Nephron progenitor cell (in vitro differentiated cells): Measurements from ENCODE around the gene OXCT1.
"Not testable (repeated sequence)": the region's sequence is repeated elsewhere in the genome, so short reads cannot be mapped to it uniquely, and the experiment has no call there.

Experiments
- DNase-seq: peaks from one replicate; pipeline ENCODE4 v3.0.0; 2021
- H3K27ac Mint-ChIP-seq: 2 replicates; pipeline ENCODE4 v1.8.0; 2021; ENCODE audit warnings: mild to moderate bottlenecking, moderate library complexity, mixed read lengths
- H3K27me3 Mint-ChIP-seq: 2 replicates; pipeline ENCODE4 v1.8.0; 2021; ENCODE audit warnings: mild to moderate bottlenecking, low read depth, mixed read lengths; ENCODE audit not compliant: poor library complexity
- H3K36me3 Mint-ChIP-seq: 2 replicates; pipeline ENCODE4 v1.8.0; 2021; ENCODE audit warnings: low read depth, mixed read lengths
- H3K4me1 Mint-ChIP-seq: 2 replicates; pipeline ENCODE4 v1.8.0; 2021; ENCODE audit warnings: mixed read lengths
- H3K4me3 Mint-ChIP-seq: 2 replicates; pipeline ENCODE4 v1.8.0; 2021; ENCODE audit warnings: mild to moderate bottlenecking, moderate library complexity, mixed read lengths
- H3K9me3 Mint-ChIP-seq: 2 replicates; pipeline ENCODE4 v1.8.0; 2021; ENCODE audit warnings: mild to moderate bottlenecking, moderate library complexity, mixed read lengths
- CTCF ChIP-seq: fragments of 200-600 bp; sonication (generic); IDR thresholded peaks from 2 replicates; pipeline ENCODE4 v1.5.0; 2021; ENCODE audit warnings: antibody characterized with exemption

Gene OXCT1

DNA sequence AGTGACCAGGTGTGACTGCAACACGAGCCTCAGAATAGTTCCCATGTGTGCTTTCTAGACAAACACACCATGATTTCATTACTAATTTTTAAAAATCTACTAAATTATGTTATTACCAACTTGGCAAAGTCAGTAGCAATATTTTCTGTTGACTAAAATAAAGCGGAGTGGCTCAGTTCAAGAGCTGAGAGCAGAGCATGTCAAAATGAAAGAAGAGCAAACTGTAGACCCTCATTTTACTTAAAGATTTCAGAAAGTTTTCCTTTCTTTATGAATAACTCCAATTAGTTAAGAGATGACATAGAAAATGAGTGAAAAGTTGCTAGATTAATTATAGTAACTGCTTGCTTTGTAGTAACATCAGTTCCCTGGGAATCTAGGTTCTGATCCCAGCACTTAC, 17.9 kb downstream of the OXCT1 start:
- no peak for TF ChIP-seq CTCF
- H3K27me3 Mint-ChIP-seq: no peaks in the 10 kb centered on the region
- no peaks in the 10 kb centered on the region for H3K4me1 Mint-ChIP-seq
- H3K4me3 Mint-ChIP-seq: no peak overlapping the region
- peaks cover 48% of the 10 kb centered on the region for H3K36me3 Mint-ChIP-seq
- no peak for DNase-seq
- peaks cover 13% of the 10 kb centered on the region for H3K9me3 Mint-ChIP-seq
- H3K27ac Mint-ChIP-seq: no peak overlapping the region

DNA sequence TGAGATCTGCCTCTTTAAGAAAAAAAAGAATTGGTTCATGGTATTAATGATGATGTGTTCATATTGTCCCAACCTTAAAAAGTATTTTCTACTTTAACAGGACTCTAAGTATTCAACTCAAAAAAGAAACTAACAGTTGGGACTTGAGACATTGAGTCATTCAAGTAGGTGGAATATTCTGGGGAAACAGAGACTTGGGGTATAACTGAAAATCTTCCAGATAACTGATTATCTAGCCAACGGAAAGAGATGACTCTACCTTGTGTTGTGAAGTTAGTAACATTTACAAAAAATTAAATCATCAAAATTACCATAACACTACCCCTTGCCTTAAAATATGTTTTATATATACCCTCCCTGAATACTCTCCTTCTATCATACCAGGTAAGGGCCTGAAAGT, 19.1 kb downstream of the OXCT1 start:
- H3K4me1 Mint-ChIP-seq: no peaks in the 10 kb centered on the region
- H3K9me3 Mint-ChIP-seq: peaks cover 17% of the 10 kb centered on the region
- H3K4me3 Mint-ChIP-seq: no peak overlapping the region
- H3K36me3 Mint-ChIP-seq: peaks cover 53% of the 10 kb centered on the region
- no peak overlapping the region for H3K27ac Mint-ChIP-seq
- no peak for TF ChIP-seq CTCF
- H3K27me3 Mint-ChIP-seq: no peaks in the 10 kb centered on the region
- DNase-seq: no peak

DNA sequence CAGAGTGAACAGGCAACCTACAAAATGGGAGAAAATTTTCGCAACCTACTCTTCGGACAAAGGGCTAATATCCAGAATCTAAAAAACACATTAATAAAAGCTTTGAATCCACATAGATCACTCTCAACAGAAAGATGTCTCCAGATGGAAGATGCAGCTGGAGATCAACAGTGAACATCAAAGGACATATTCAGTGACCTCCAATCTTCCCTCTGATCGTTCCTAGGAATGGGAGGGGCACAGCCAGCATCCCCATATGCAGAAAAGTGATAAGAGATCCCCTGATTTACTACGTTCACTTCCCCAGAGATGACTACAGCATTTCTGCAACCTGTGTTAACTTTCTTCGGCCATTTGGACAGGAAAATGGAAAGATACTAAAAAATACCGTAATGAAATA, 21.2 kb downstream of the OXCT1 start:
- peaks cover 17% of the 10 kb centered on the region for H3K9me3 Mint-ChIP-seq
- TF ChIP-seq CTCF: no peak
- no peak overlapping the region for H3K27ac Mint-ChIP-seq
- no peak for DNase-seq
- no peaks in the 10 kb centered on the region for H3K27me3 Mint-ChIP-seq
- H3K36me3 Mint-ChIP-seq: peaks cover 53% of the 10 kb centered on the region
- H3K4me1 Mint-ChIP-seq: no peaks in the 10 kb centered on the region
- no peak overlapping the region for H3K4me3 Mint-ChIP-seq

DNA sequence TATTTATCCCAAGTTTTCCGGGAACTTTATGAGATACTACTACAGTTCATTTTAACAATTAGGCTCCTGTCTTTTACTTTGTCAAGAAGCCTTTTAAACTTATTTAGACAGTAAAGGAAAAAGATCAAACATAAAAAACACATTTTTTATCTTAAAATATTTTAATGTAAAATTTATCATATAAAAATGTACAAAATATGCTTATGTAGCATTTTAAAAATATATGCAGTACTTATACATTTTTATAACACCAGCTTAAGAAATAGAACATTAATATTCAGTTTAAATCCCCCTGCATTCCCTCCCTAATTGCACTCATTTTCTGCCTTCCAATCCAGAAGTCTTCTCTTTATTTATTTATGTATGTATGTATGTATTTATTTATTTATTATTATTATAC, 24.5 kb downstream of the OXCT1 start:
- not testable (repeated sequence) for H3K27me3 Mint-ChIP-seq, DNase-seq, H3K4me1 Mint-ChIP-seq, H3K27ac Mint-ChIP-seq, H3K4me3 Mint-ChIP-seq
- peaks cover 29% of the 10 kb centered on the region for H3K36me3 Mint-ChIP-seq
- H3K9me3 Mint-ChIP-seq: peaks cover 17% of the 10 kb centered on the region

DNA sequence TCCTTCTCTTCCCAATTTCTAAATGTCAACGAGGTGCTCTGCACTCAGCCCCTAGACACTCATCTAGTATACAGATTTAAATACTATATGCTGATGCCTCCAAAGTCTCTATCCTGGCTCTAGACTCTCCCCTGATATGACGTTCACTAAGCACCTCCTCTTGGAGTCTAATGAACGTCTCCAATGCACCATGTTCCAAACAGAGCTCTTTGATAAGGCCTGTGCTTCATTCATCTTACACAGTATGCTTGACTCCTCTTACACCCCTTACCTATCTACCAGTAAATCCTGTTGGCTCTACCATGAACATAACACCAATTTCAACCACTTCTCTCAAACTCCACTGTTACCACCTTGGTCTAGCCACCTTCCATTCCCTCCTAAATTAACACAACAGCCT, 25.7 kb downstream of the OXCT1 start:
- TF ChIP-seq CTCF: no peak
- no peak overlapping the region for H3K4me3 Mint-ChIP-seq
- no peak overlapping the region for H3K27ac Mint-ChIP-seq
- peaks cover 18% of the 10 kb centered on the region for H3K36me3 Mint-ChIP-seq
- H3K27me3 Mint-ChIP-seq: no peaks in the 10 kb centered on the region
- no peaks in the 10 kb centered on the region for H3K4me1 Mint-ChIP-seq
- peaks cover 12% of the 10 kb centered on the region for H3K9me3 Mint-ChIP-seq
- DNase-seq: no peak

DNA sequence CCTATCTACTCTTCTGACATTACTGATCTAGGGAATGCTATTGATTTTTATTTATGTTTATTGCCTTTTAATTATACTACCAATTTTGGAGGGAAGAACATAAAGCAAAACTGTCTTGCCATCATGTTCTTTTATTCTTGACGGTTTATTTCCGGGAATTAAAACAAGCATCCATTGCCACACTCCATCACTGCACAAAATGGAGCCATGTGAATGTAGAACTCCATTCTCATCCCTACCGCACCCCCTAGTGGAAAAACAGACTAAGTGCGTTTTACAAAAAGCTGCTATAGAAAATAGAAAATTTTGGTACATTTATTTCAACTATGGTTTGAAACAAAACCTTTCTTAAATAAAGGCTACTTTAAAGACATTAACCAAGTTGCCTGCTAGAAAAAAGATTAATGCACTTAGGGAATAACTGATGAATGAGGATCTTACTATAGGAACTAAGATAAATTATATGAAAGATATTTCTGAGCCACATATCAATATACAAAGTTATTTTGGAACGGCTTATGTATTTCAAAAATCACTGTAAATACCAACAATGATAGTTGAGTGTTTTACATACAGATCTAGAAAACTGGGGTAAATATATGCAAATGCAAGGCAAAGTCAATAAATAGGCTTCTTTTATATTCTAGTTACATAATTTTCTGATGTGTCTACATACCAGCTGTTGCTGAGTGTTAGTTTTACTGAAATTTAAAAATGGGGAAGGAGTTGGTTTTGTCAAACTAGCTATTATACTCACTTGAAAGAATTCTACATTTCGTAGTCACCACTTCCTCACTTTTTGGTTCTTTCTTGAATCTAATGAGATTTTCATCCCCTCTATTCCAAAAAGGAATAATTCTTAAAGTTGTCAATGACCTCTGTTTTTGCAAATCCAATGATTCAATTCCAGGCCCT, 26.5 kb downstream of the OXCT1 start:
- Mint-ChIP-seq H3K36me3 (peaks cover 10% of the 10 kb centered on the region), H3K4me1 (no peaks in the 10 kb centered on the region), H3K4me3 (no peak overlapping the region), H3K9me3 (peaks cover 4% of the 10 kb centered on the region), H3K27me3 (no peaks in the 10 kb centered on the region), H3K27ac (no peak overlapping the region)
- TF ChIP-seq CTCF: peak; percentile 73
- peak; percentile 28 for DNase-seq
